GM18520 (cell line): ENCODE data around the gene PDE4C.

Experiments
- ATAC-seq: cut with Tn5 transposase; IDR thresholded peaks from one replicate; pipeline ENCODE4 v1.9.1; 2021; ENCODE audit not compliant: unreplicated experiment

PDE4C gene

GRCh38 chr19:18225702-18226468 is at the start of gene PDE4C:
PDE4C (minus strand) TSS chr19:18226438; CDS start chr19:18226415, 23 bp downstream.
- no peak for ATAC-seq

DNA sequence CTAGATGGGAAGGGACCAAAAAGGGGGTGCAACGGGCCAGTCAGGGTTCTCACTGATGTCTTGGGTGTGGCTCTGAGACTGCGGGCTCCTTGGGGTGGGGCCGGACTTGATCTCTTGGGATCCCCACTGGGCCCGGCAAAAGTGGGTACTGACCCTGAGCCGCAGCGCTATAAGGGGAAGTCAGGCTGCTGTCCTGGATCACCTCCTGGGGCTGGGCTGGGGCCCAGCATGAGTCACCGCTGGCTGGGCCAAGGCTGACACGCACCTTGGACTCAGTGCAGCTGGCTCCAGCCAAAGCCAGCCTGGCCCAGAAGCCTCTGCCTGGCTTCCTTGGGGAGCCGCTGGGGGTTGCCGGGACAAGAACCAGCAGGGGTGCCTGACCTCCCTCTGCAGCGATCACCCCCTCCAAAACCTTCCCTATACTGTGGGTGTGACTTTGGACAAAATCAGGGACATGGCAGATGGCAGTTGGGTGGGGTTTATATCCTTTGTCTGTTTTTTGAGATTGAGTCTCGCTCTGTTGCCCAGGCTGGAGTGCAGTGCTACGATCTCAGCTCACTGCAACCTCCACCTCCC is 48.6 kb upstream of the PDE4C start:
- ATAC-seq: no peak

DNA sequence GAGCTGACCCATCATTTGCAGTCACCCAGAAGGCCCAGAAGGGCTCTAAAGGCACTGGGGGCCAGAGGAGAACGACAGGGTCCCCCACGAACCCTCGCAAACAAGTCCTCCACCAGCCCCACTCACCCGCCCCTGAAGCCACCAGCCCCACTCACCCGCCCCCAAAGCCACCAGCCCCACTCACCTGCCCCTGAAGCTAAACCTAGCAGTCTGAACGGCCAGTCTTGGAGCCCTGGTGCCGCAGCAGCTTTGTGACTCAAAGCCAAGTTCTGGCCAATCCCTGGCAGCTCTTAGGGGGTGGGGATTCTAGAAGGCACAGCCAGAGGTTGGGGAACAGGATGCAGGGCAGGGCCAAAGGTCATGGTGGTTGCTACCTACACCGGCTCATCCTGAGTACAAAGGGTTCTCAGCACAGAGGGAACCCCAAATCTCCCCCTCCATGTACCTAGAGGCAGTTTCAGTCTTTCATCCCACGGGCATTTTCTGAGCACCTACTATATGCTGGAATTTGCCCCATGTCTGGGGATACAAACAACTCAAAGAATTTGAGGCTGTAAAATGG is 48.1 kb upstream of the PDE4C start, which contains the start of gene IQCN:
TSS of gene IQCN (minus strand) at position 234 of the 562 bp plus-strand sequence. CDS start 4,974 bp downstream, outside the sequence.
- ATAC-seq: no peak

- no peak for ATAC-seq
Measured at GRCh38 chr19:18273561-18274218, 47.5 kb upstream of the PDE4C start.

DNA sequence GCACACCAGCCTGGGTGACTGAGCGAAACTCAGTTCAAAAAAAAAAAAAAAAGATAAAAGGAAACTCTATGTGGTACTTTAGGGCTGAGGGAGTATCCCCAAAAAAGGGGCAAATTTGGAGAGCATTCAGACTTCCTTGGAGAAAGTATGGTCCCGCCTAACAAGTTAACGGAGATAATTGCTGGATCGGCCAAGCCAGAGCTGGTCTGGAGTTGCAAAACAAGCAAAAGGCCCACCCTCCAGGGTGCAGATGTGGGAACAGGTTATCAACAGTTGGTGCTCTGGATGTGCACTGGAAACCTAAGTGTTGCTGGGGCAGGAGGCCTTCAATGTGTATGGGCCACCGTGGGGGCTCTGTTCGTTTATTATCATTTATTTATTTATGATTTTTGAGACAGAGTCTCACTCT is 45.2 kb upstream of the PDE4C start:
- ATAC-seq: no peak

DNA sequence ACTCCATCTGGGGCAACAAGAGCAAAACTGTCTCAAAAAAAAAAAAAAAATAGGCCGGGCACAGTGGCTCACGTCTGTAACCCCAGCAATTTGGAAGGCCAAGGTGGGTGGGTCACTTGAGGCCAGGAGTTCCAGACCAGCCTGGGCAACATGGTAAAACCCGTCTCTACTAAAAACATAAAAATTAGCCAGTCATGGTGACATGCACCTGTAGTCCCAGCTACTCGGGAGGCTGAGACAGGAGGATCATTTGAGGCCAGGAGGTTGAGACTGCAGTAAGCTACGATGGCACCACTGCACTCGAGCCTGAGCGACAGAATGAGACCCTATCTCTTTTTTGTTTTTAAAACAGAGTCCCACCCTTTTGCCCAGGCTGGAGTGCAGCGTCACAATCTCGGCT is 44.1 kb upstream of the PDE4C start:
- ATAC-seq: no peak

DNA sequence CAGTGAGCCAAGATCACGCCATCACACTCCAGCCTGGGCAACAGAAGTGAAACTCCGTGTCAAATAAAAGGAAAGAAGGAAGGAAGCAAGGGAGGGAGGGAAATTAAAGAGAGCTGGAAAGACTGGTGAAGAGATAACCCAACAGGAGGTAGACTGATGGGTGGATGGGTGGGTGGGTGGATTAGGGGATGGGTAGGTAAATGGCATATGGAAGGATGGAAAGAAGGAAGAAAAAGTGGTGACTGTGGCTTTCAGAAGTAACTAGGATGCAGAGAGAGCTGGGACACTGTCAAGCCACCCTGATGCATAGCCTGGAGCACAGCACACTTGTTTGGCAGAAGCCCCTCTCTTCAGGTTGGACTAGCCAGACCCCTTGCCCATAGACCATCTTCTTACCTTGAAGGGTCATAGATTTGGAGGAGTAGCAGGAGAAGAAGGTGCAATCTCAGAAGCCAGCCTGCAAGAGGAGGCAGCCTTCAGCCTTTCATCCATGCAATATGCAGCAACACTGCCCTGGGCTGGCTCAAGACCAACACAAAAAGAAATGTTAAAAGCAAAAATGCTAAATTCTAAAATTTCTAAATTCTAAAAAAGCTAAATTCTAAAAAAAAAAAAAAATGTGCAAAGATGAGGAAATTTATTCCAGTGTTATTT is 43.0 kb upstream of the PDE4C start:
- no peak for ATAC-seq

- ATAC-seq: no peak
Measured at GRCh38 chr19:18266771-18267686, 40.8 kb upstream of the PDE4C start.

GRCh38 chr19:18265582-18265981 is 39.3 kb upstream of the PDE4C start:
- ATAC-seq: no peak

- ATAC-seq: no peak
Measured at GRCh38 chr19:18264971-18265540, 38.8 kb upstream of the PDE4C start.

DNA sequence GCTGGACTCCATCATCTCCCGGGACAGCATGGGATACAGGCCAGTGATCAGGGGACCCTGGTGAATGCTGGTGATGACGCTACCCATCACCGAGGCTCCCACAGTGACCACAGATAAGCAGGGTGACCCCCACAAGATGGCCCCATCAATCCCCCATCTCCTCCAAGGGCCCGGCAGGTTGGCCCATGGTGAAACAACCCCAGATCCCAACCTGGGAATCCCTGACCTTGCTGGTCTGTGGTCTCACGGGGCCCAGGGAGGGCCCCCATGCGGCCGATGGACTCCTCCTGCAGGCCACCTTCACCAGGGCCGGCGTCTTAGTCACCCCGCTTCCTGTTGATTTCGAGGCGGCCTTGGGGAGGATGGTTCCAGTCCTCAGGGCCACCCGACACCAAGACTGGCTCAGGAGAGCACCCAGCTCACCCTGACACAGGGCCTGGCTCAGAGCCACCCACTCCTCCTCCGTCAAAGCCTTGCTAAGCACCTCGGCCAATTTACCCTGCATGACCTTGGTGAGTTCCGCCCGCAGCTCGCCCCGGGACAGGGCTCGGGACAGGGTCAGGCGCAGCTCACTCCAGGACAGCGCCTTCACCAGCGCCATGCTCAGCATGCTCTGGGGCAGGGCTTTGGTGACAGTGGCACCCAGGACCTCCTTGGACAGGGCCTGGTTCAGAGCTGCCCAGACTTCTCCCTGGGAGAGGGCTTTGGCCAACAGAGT is 38.1 kb upstream of the PDE4C start:
- ATAC-seq: no peak

DNA sequence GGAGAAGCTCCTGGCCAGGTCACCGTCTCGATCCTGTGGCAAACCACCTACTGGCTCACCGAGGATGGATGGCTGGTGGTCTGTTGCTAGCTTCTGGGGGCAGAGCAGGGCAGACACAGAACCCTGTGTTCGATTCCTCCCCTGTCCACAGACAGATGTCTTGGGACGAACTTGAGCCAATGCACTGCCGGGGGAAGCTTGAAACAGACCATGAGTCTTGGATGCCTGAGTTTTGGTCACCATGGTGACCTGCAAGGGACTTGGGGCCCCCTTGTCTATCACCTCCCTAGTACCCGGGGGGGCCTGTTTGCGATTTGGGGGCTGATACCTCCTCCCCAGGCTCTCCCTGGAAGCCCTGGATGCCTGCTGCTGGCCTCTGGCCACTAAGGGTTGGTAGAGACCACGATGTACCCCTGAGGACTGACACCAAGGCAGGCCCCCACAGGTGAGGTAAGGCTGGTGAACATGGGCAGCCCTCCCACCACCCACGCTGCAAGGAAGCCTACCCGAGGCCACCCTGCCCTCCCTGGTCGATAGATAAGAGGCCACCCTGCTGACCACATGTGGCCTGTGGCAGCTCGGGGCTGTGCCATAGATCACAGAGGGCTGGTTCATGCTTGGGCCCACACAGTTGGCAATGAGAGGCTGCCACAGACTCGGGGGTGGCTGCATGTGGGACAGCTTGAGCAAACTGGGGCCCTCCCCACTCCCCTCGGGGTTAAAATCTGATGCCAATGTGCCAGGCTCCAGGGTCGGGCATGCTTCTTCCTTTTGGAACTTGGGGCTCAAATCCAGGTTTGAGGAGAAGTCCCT is 37.3 kb upstream of the PDE4C start:
- no peak for ATAC-seq

DNA sequence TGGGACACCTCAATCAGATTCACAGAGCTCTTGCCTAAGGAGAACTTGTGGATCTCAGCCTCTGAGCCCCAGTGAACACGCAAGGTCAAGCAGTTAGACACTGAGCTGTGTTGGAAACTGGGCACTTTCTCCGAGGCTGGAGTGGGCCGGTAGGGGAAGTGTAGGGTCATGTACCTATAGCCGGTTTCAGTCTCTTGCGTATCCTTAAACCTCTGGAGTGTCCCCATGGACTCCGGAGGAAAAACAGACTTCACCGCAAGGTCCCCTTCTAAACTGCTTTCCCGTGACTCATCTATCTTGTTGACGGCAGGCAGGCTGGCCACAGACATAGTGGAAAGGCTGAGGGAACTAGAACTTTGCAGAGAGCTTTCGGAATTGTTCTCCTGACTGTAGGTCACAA is 36.7 kb upstream of the PDE4C start:
- ATAC-seq: no peak

DNA sequence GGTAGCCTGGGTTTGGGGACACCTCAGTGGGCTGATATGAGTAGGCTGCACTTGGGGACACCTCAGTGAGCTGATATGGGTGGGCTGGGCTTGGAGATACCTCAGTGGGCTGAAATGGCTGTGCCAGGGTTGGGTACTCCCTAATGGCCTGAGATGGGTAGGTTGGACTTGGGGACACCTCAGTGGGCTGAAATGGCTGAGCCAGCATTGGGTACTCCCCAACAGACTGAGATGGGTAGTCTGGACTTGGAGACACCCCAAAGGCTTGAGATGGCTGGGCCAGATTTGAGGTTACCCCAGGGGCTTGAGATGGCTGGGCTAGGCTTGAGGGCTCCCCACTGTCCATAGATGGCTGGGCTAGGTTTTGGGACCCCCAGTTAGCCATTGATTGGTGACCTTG is 35.9 kb upstream of the PDE4C start:
- ATAC-seq: no peak

GRCh38 chr19:18261474-18261873 is 35.2 kb upstream of the PDE4C start:
- no peak for ATAC-seq

DNA sequence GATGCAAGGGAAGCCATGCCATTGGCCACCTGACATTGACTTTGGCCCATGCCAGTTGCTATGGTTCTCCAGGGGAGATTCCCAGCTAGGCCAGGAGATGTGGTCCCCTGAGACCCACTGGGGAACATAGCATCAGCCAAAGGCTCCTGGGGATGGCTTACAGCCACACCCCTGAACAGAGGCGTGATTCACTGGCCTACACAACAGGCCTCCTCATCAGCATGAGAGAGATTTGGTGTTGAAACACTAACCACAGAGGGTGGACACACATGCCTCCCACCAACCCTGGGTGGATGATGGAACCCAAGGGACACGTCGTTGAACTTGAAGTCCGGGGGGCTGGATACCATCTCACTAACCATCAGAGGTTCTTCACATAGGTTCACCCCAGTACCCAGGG is 33.7 kb upstream of the PDE4C start:
- no peak for ATAC-seq

- ATAC-seq: no peak
Measured at GRCh38 chr19:18257503-18258470, 31.5 kb upstream of the PDE4C start.
